Tongue (tissue), 2 donors: ENCODE measurements around the gene UGT3A1. TPM values are rescaled to one million over a fixed set of nuclear protein-coding genes. Genes with fewer than 3 reads are reported as not detected.
"Not testable (repeated sequence)": the region's sequence is repeated elsewhere in the genome, so short reads cannot be mapped to it uniquely, and the experiment has no call there.

Experiments used
- DNase-seq: peaks from one replicate; pipeline ENCODE4 v3.0.0-alpha.2; 2015
- total RNA-seq: library from RNA; depleted of rRNA; stranded (reverse); fragments of >200 nt; gene quantifications from one replicate; pipeline ENCODE4 v1.2.3, GENCODE V29; 2014

Gene UGT3A1
- total RNA-seq, 1 donor from 2014 or later, result 26.6 TPM

- DNase-seq, result no peak
Observed at GRCh38 chr5:35987776-35988175, 3.4 kb downstream of the UGT3A1 start.

GRCh38 chr5:35979715-35980114, 11.5 kb downstream of the UGT3A1 start:
- DNase-seq, result no peak

GRCh38 chr5:35976859-35977258, 14.3 kb downstream of the UGT3A1 start:
- DNase-seq, result not testable (repeated sequence)

- DNase-seq, result no peak
Observed at GRCh38 chr5:35974570-35974969, 16.6 kb downstream of the UGT3A1 start.

- no peak for DNase-seq
Observed at GRCh38 chr5:35971878-35972210, 19.3 kb downstream of the UGT3A1 start.

GRCh38 chr5:35971186-35971877, 19.9 kb downstream of the UGT3A1 start:
- DNase-seq, result no peak

GRCh38 chr5:35963381-35963843, 27.8 kb downstream of the UGT3A1 start:
- DNase-seq, result no peak

- DNase-seq, result no peak
Observed at GRCh38 chr5:35960328-35960727, 30.9 kb downstream of the UGT3A1 start.

GRCh38 chr5:35956429-35956828, 34.8 kb downstream of the UGT3A1 start:
- DNase-seq, result no peak

GRCh38 chr5:35954175-35954574, 37.0 kb downstream of the UGT3A1 start:
- no peak for DNase-seq

- DNase-seq, result no peak
Observed at GRCh38 chr5:35947085-35947484, 44.1 kb downstream of the UGT3A1 start.

GRCh38 chr5:35939639-35940038, 51.6 kb downstream of the UGT3A1 start:
- DNase-seq, result no peak

- peak; percentile 94 for DNase-seq
Observed at GRCh38 chr5:35938568-35939227, 52.5 kb downstream of the UGT3A1 start, which contains the start of gene CAPSL. Gene CAPSL (minus strand): TSS chr5:35938622. CDS start chr5:35921120, 17,502 bp downstream.

- DNase-seq, result peak; percentile 89
Observed at GRCh38 chr5:35926389-35927051, 64.7 kb downstream of the UGT3A1 start.

- peak; percentile 87 for DNase-seq
Observed at GRCh38 chr5:35924950-35925722, 66.1 kb downstream of the UGT3A1 start.

- DNase-seq, result peak; percentile 2
Observed at GRCh38 chr5:35924122-35924949, 66.9 kb downstream of the UGT3A1 start.

- DNase-seq, result no peak
Observed at GRCh38 chr5:35922468-35922867, 68.7 kb downstream of the UGT3A1 start.

- no peak for DNase-seq
Observed at GRCh38 chr5:35921930-35922329, 69.3 kb downstream of the UGT3A1 start.

GRCh38 chr5:35920890-35921289, 70.3 kb downstream of the UGT3A1 start:
- DNase-seq, result peak; percentile 16

GRCh38 chr5:35919191-35919590, 72.0 kb downstream of the UGT3A1 start:
- DNase-seq, result no peak

- DNase-seq, result no peak
Observed at GRCh38 chr5:35908814-35909213, 82.4 kb downstream of the UGT3A1 start.

GRCh38 chr5:35908228-35908627, 83.0 kb downstream of the UGT3A1 start:
- DNase-seq, result no peak
